Trophoblast cell (in vitro differentiated cells and primary cell): ENCODE results near the gene PGD.

ENCODE experiments used
- DNase-seq, 2 donors: peaks; one replicate each; pipeline ENCODE4 v3.0.0-alpha.2; 2016
- H2AFZ ChIP-seq: 2 replicates; pipeline ENCODE4 v1.6.1; 2013; ENCODE audit warnings: low read length, moderate library complexity, mild to moderate bottlenecking; ENCODE audit not compliant: insufficient read depth, poor library complexity
- H2AK5ac ChIP-seq: 2 replicates; pipeline ENCODE4 v1.6.1; 2013; ENCODE audit warnings: mild to moderate bottlenecking, low read length
- H2BK120ac ChIP-seq: 2 replicates; pipeline ENCODE4 v1.6.1; 2013; ENCODE audit warnings: low read length, mild to moderate bottlenecking, moderate library complexity; ENCODE audit not compliant: insufficient read depth, poor library complexity
- H2BK12ac ChIP-seq: 2 replicates; pipeline ENCODE4 v1.6.1; 2013; ENCODE audit warnings: mild to moderate bottlenecking, low read length, moderate library complexity
- H2BK5ac ChIP-seq: 2 replicates; pipeline ENCODE4 v1.6.1; 2013; ENCODE audit warnings: low read length, low read depth, moderate library complexity, mild to moderate bottlenecking; ENCODE audit not compliant: poor library complexity
- H3K14ac ChIP-seq: 2 replicates; pipeline ENCODE4 v1.6.1; 2013; ENCODE audit warnings: mild to moderate bottlenecking, low read length
- H3K18ac ChIP-seq: 2 replicates; pipeline ENCODE4 v1.6.1; 2013; ENCODE audit warnings: mild to moderate bottlenecking, low read length
- H3K23ac ChIP-seq: 2 replicates; pipeline ENCODE4 v1.6.1; 2013; ENCODE audit warnings: low read length
- H3K27ac ChIP-seq: 2 replicates; pipeline ENCODE4 v1.5.1; 2013; ENCODE audit warnings: low read depth, mild to moderate bottlenecking, inconsistent platforms, low read length, moderate library complexity
- H3K27me3 ChIP-seq: 2 replicates; pipeline ENCODE4 v1.6.1; 2013; ENCODE audit warnings: inconsistent platforms, mild to moderate bottlenecking, low read length, moderate library complexity; ENCODE audit not compliant: insufficient read depth
- H3K36me3 ChIP-seq, 2 experiments: 1 replicate in 1 of 2; 2 replicates in 1 of 2; pipeline ENCODE4 v1.6.1; 2013; ENCODE audit warnings: low read length in 2 of 2, mild to moderate bottlenecking in 2 of 2, moderate library complexity in 1 of 2; ENCODE audit not compliant: insufficient read depth in 2 of 2, control insufficient read depth in 1 of 2
- H3K4ac ChIP-seq: 2 replicates; pipeline ENCODE4 v1.6.1; 2013; ENCODE audit warnings: low read depth, mild to moderate bottlenecking, low read length, moderate library complexity
- H3K4me1 ChIP-seq, 2 experiments: 1 replicate in 1 of 2; 2 replicates in 1 of 2; pipeline ENCODE4 v1.6.1; 2013; ENCODE audit warnings: low read length in 2 of 2, mild to moderate bottlenecking in 2 of 2, moderate library complexity in 1 of 2; ENCODE audit not compliant: insufficient read depth in 2 of 2, control insufficient read depth in 1 of 2
- H3K4me2 ChIP-seq: 2 replicates; pipeline ENCODE4 v1.6.1; 2013; ENCODE audit warnings: inconsistent platforms, mild to moderate bottlenecking, low read length, moderate library complexity
- H3K4me3 ChIP-seq: 2 replicates; pipeline ENCODE4 v1.5.1; 2013; ENCODE audit warnings: mild to moderate bottlenecking, low read depth, low read length, inconsistent platforms
- H3K79me1 ChIP-seq: one replicate; pipeline ENCODE4 v1.6.1; 2013; ENCODE audit warnings: low read length
- H3K79me2 ChIP-seq: 2 replicates; pipeline ENCODE4 v1.6.1; 2013; ENCODE audit warnings: low read length, mild to moderate bottlenecking; ENCODE audit not compliant: control insufficient read depth, insufficient read depth, poor library complexity
- H3K9ac ChIP-seq: 2 replicates; pipeline ENCODE4 v1.6.1; 2013; ENCODE audit warnings: mild to moderate bottlenecking, low read length
- H3K9me3 ChIP-seq: 2 replicates; pipeline ENCODE4 v1.6.1; 2013; ENCODE audit warnings: low read depth, mild to moderate bottlenecking, control low read depth, inconsistent platforms, low read length; ENCODE audit not compliant: insufficient read depth
- H4K12ac ChIP-seq: 2 replicates; pipeline ENCODE4 v1.6.1; 2013; ENCODE audit warnings: low read depth, mild to moderate bottlenecking, low read length, moderate library complexity
- H4K8ac ChIP-seq: 2 replicates; pipeline ENCODE4 v1.6.1; 2013; ENCODE audit warnings: low read depth, mild to moderate bottlenecking, low read length, moderate library complexity
- H4K91ac ChIP-seq: one replicate; pipeline ENCODE4 v1.6.1; 2013; ENCODE audit warnings: low read depth, mild to moderate bottlenecking, low read length, moderate library complexity
- WGBS: extraction: QIAGEN DNeasy Blood & Tissue Kit; methylation state at CpG from one replicate; pipeline ENCODE4 v1.1.7; 2013; ENCODE audit warnings: missing lambda C conversion rate; ENCODE audit not compliant: insufficient read length, insufficient coverage; ENCODE audit errors: extremely low coverage; 5-methylcytosine and 5-hydroxymethylcytosine counted together

PGD gene

GRCh38 chr1:10383630-10384029 is 15.2 kb upstream of the PGD start:
- H3K36me3 ChIP-seq, result peaks cover 10 to 11% of the 10 kb centered on the region in 2 experiments
- no peak overlapping the region for H3K27ac ChIP-seq
- no peak overlapping the region for H3K4me3 ChIP-seq
- no peak for DNase-seq
- WGBS, result no CpG with 5 or more reads among the region's 4 CpGs
- H3K79me2 ChIP-seq, result no peaks in the 10 kb centered on the region
- no peak overlapping the region for H4K8ac ChIP-seq
- H3K4me1 ChIP-seq, result peaks cover 0 to 11% of the 10 kb centered on the region in 2 experiments
- no peaks in the 10 kb centered on the region for H3K79me1 ChIP-seq
- no peak overlapping the region for H4K12ac ChIP-seq
- H3K9ac ChIP-seq, result no peak overlapping the region
- no peak overlapping the region for H3K4me2 ChIP-seq
- no peak overlapping the region for H3K18ac ChIP-seq
- no peak overlapping the region for H2AFZ ChIP-seq
- no peak overlapping the region for H2BK5ac ChIP-seq
- no peak overlapping the region for H3K4ac ChIP-seq
- H2AK5ac ChIP-seq, result no peak overlapping the region
- H3K27me3 ChIP-seq, result no peaks in the 10 kb centered on the region
- H3K9me3 ChIP-seq, result no peaks in the 10 kb centered on the region
- no peak overlapping the region for H2BK120ac ChIP-seq
- H4K91ac ChIP-seq, result no peak overlapping the region
- H2BK12ac ChIP-seq, result no peak overlapping the region
- no peak overlapping the region for H3K14ac ChIP-seq
- H3K23ac ChIP-seq, result no peak overlapping the region

- no peak overlapping the region for H2BK120ac ChIP-seq
- peaks cover 0 to 11% of the 10 kb centered on the region in 2 experiments for H3K4me1 ChIP-seq
- no peaks in the 10 kb centered on the region for H3K9me3 ChIP-seq
- H3K23ac ChIP-seq, result no peak overlapping the region
- no peak overlapping the region for H3K4ac ChIP-seq
- no peak overlapping the region for H2BK5ac ChIP-seq
- H4K91ac ChIP-seq, result no peak overlapping the region
- H3K27me3 ChIP-seq, result no peaks in the 10 kb centered on the region
- H4K12ac ChIP-seq, result no peak overlapping the region
- no peaks in the 10 kb centered on the region for H3K79me2 ChIP-seq
- H3K36me3 ChIP-seq, result peaks cover 9% of the 10 kb centered on the region in 2 experiments
- H2BK12ac ChIP-seq, result no peak overlapping the region
- H3K27ac ChIP-seq, result no peak overlapping the region
- H2AFZ ChIP-seq, result no peak overlapping the region
- no peak overlapping the region for H3K4me3 ChIP-seq
- no peak overlapping the region for H3K18ac ChIP-seq
- WGBS, result no CpG with 5 or more reads among the region's 8 CpGs
- H3K79me1 ChIP-seq, result no peaks in the 10 kb centered on the region
- H2AK5ac ChIP-seq, result no peak overlapping the region
- DNase-seq, result no peak
- no peak overlapping the region for H3K4me2 ChIP-seq
- no peak overlapping the region for H3K14ac ChIP-seq
- H3K9ac ChIP-seq, result no peak overlapping the region
- no peak overlapping the region for H4K8ac ChIP-seq
Observed at GRCh38 chr1:10384219-10384618, 14.6 kb upstream of the PGD start.

GRCh38 chr1:10386761-10387676 is 11.8 kb upstream of the PGD start:
- H3K9me3 ChIP-seq, result no peaks in the 10 kb centered on the region
- no CpG with 5 or more reads among the region's 12 CpGs for WGBS

GRCh38 chr1:10387677-10388386 is 11.0 kb upstream of the PGD start:
- no peak overlapping the region for H3K4ac ChIP-seq
- no peaks in the 10 kb centered on the region for H3K79me1 ChIP-seq
- no peak overlapping the region for H3K18ac ChIP-seq
- WGBS, result no CpG with 5 or more reads among the region's 3 CpGs
- H3K36me3 ChIP-seq, result peaks cover 3 to 5% of the 10 kb centered on the region in 2 experiments
- H3K4me1 ChIP-seq, result peaks cover 0 to 11% of the 10 kb centered on the region in 2 experiments
- H3K27me3 ChIP-seq, result no peaks in the 10 kb centered on the region
- H3K79me2 ChIP-seq, result no peaks in the 10 kb centered on the region
- H3K4me3 ChIP-seq, result no peak overlapping the region
- H3K27ac ChIP-seq, result no peak overlapping the region
- DNase-seq, result peak; percentile 57 to 81
- H2AK5ac ChIP-seq, result no peak overlapping the region
- no peak overlapping the region for H2AFZ ChIP-seq
- no peaks in the 10 kb centered on the region for H3K9me3 ChIP-seq
- no peak overlapping the region for H3K14ac ChIP-seq
- no peak overlapping the region for H4K91ac ChIP-seq
- no peak overlapping the region for H3K23ac ChIP-seq
- H3K4me2 ChIP-seq, result no peak overlapping the region
- H3K9ac ChIP-seq, result no peak overlapping the region
- H2BK5ac ChIP-seq, result no peak overlapping the region
- H2BK120ac ChIP-seq, result no peak overlapping the region
- H2BK12ac ChIP-seq, result no peak overlapping the region
- H4K8ac ChIP-seq, result no peak overlapping the region
- H4K12ac ChIP-seq, result no peak overlapping the region

More at GRCh38 chr1:10386761-10387676, 11.8 kb upstream of the PGD start:
- no peak overlapping the region for H3K18ac ChIP-seq
- peaks cover 0 to 11% of the 10 kb centered on the region in 2 experiments for H3K4me1 ChIP-seq
- no peak overlapping the region for H4K8ac ChIP-seq
- peak overlapping the region; percentile 18 for H2BK120ac ChIP-seq
- H4K91ac ChIP-seq, result no peak overlapping the region
- H2AFZ ChIP-seq, result no peak overlapping the region
- no peaks in the 10 kb centered on the region for H3K79me2 ChIP-seq
- peaks cover 3 to 7% of the 10 kb centered on the region in 2 experiments for H3K36me3 ChIP-seq
- H3K79me1 ChIP-seq, result no peaks in the 10 kb centered on the region
- H3K23ac ChIP-seq, result no peak overlapping the region
- no peak overlapping the region for H3K4me3 ChIP-seq
- no peak overlapping the region for H3K4ac ChIP-seq
- no peak overlapping the region for H4K12ac ChIP-seq
- no peak overlapping the region for H3K14ac ChIP-seq
- no peak overlapping the region for H3K27ac ChIP-seq
- H2BK12ac ChIP-seq, result no peak overlapping the region
- H2BK5ac ChIP-seq, result no peak overlapping the region
- no peaks in the 10 kb centered on the region for H3K27me3 ChIP-seq
- no peak overlapping the region for H3K4me2 ChIP-seq
- H2AK5ac ChIP-seq, result no peak overlapping the region
- no peak overlapping the region for H3K9ac ChIP-seq
- peak; percentile 81 to 92 for DNase-seq
